VCaP (cell line): Measurements from ENCODE around the gene SERPINA12.

Experiments used
- H3K27ac ChIP-seq: fragments of 450-650 bp; 2 replicates; pipeline ENCODE4 v1.5.1; 2017
- CTCF ChIP-seq: fragments of 450-650 bp; conservative IDR thresholded peaks from 2 replicates; pipeline ENCODE4 v1.5.1; 2017; ENCODE audit warnings: mild to moderate bottlenecking, moderate library complexity

Gene SERPINA12

GRCh38 chr14:94542111-94542810 is 33.0 kb upstream of the SERPINA12 start:
- H3K27ac ChIP-seq, result no peak overlapping the region

GRCh38 chr14:94541234-94541975 is 32.1 kb upstream of the SERPINA12 start:
- no peak overlapping the region for H3K27ac ChIP-seq
- TF ChIP-seq CTCF, result no peak

More at GRCh38 chr14:94542111-94542810, 33.0 kb upstream of the SERPINA12 start:
- no peak for TF ChIP-seq CTCF

GRCh38 chr14:94540031-94540794 is 30.9 kb upstream of the SERPINA12 start:
- no peak overlapping the region for H3K27ac ChIP-seq
- TF ChIP-seq CTCF, result peak; percentile 37; the same call in 1 of the 2 replicates

- no peak overlapping the region for H3K27ac ChIP-seq
- no peak for TF ChIP-seq CTCF
Observed at GRCh38 chr14:94539181-94539580, 29.9 kb upstream of the SERPINA12 start.

GRCh38 chr14:94538070-94538740 is 28.9 kb upstream of the SERPINA12 start:
- TF ChIP-seq CTCF, result no peak
- H3K27ac ChIP-seq, result no peak overlapping the region

- peak; percentile 28 for TF ChIP-seq CTCF
- no peak overlapping the region for H3K27ac ChIP-seq
Observed at GRCh38 chr14:94536836-94537235, 27.6 kb upstream of the SERPINA12 start.
